ENCODE data around the gene PFN3. TPM values are rescaled to one million over a fixed set of nuclear protein-coding genes. Genes with fewer than 3 reads are reported as not detected.

The PFN3 gene
- polyA plus RNA-seq, 1 donor (not counting 4 experiments of a cell fraction or from before 2014, with no cell fraction given), result not detected

DNA sequence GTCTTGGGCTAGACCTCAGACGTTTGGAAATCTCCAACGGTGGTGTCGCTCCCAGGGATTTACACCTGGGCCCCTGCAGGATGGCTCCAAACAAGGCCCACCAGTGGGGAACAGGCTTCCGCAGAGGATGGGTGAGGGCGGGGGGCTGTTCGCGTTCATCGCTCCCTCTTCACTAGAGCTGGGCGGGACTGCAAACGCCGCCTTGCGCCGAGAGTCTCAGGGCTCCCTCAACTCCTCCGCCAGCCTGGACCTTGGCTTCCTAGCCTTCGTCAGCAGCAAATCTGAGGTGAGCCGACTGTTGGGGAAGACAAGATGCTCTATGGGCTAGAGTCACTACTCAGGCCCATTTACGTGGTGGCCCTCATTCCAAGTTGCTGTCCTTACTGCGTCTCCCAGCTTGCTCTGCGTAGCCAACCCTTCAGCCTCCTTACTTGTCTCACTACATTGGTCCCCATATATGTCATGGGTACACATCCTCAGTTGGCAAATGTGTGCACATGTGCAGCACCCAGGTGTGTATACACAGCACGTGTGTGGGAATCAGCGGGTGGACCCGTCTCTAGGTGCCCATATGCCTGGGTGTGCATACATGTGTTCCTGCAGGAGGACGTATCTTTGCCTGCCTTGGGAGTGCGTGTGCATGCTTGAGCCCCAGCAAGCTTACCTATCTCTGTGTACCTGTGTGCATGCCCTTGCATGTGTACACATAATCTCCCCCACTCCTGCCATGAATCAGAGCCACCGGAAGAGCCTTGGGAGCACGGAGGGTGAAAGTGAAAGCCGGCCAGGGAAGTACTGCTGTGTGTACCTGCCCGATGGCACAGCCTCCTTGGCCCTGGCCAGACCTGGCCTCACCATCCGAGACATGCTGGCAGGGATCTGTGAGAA lies 32.2 kb downstream of the PFN3 start:
- H3K9me3 ChIP-seq (ENCODE audit: control insufficient read depth, low read depth, low read length), result no peaks in the 10 kb centered on the region
- FAIRE-seq (peak; percentile 91), DNase-seq (ENCODE audit: low read depth, low spot score) (no peak)
- no peaks in the 10 kb centered on the region for H3K9me1 ChIP-seq (ENCODE audit: control insufficient read depth, extremely low read depth, insufficient read depth, low read length)
- H3K27me3 ChIP-seq (ENCODE audit: control insufficient read depth, extremely low read depth, insufficient read depth, low read length), result no peaks in the 10 kb centered on the region
- H2AFZ ChIP-seq (ENCODE audit: control insufficient read depth, low read length), result peak overlapping the region; percentile 37
- H3K4me1 ChIP-seq (ENCODE audit: control insufficient read depth, extremely low read depth, insufficient read depth, low read length), result peaks cover 47% of the 10 kb centered on the region
- no peaks in the 10 kb centered on the region for H4K20me1 ChIP-seq (ENCODE audit: control insufficient read depth, extremely low read depth, insufficient read depth, low read length)
- peaks cover 0 to 19% of the 10 kb centered on the region in 2 experiments for H3K36me3 ChIP-seq (ENCODE audit: control insufficient read depth in 2 of 2, extremely low read depth in 1 of 2, insufficient read depth in 2 of 2, low read length in 2 of 2)
- TF ChIP-seq, protein P1, sequence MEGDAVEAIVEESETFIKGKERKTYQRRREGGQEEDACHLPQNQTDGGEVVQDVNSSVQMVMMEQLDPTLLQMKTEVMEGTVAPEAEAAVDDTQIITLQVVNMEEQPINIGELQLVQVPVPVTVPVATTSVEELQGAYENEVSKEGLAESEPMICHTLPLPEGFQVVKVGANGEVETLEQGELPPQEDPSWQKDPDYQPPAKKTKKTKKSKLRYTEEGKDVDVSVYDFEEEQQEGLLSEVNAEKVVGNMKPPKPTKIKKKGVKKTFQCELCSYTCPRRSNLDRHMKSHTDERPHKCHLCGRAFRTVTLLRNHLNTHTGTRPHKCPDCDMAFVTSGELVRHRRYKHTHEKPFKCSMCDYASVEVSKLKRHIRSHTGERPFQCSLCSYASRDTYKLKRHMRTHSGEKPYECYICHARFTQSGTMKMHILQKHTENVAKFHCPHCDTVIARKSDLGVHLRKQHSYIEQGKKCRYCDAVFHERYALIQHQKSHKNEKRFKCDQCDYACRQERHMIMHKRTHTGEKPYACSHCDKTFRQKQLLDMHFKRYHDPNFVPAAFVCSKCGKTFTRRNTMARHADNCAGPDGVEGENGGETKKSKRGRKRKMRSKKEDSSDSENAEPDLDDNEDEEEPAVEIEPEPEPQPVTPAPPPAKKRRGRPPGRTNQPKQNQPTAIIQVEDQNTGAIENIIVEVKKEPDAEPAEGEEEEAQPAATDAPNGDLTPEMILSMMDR (optimal IDR thresholded peaks at IDR 0.05 in 1 of 3, IDR thresholded peaks at IDR 0.05 in 1 of 3, conservative IDR thresholded peaks at IDR 0.05 in 1 of 3; ENCODE audit: extremely low read depth in 1 of 3, insufficient read depth in 2 of 3, low read length in 3 of 3), result no peak
- no peak for TF ChIP-seq EZH2 (IDR thresholded peaks at IDR 0.05; ENCODE audit: low read length)
- H3K4me2 ChIP-seq (ENCODE audit: control insufficient read depth, extremely low read depth, insufficient read depth, low read depth, low read length), result peak overlapping the region; percentile 63
- H3K9ac ChIP-seq (ENCODE audit: control insufficient read depth, extremely low read depth, insufficient read depth, low read length), result peak overlapping the region; percentile 31
- H3K79me2 ChIP-seq (ENCODE audit: control insufficient read depth, insufficient read depth, low read length), result no peaks in the 10 kb centered on the region
- H3K4me3 ChIP-seq (ENCODE audit: control insufficient read depth in 2 of 3, extremely low read depth in 1 of 3, insufficient read depth in 2 of 3, low read depth in 1 of 3, low read length in 3 of 3), result peak overlapping the region in 1 of 3 experiments; percentile 20
- H3K27ac ChIP-seq (ENCODE audit: control insufficient read depth, insufficient read depth, low read length), result peak overlapping the region; percentile 46
- dilution Hi-C loops (cut with MboI; ENCODE audit: extremely low pct_ligation_motif_present, low sequenced_read_pairs), result no loop called here

DNA sequence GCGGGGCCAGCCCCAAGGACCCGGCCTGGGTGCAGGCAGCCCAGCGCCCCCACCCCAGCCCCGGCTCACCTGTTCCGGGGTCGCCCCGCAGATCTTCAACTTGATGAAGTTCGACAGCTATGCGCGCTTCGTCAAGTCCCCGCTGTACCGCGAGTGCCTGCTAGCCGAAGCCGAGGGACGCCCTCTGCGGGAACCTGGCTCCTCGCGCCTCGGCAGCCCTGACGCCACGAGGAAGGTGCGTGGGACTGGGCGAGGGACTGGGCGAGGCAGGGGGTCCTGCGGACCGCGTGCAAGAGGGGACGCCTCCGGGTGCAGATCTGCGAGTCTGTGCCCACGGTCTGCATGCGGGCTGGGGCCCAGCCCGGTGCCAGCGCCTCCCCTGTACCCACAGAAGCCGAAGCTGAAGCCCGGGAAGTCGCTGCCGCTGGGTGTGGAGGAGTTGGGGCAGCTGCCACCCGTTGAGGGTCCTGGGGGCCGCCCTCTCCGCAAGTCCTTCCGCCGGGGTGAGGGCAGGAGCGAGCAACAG lies 33.1 kb downstream of the PFN3 start:
- H3K4me3 ChIP-seq (ENCODE audit: control insufficient read depth in 2 of 3, extremely low read depth in 1 of 3, insufficient read depth in 2 of 3, low read depth in 1 of 3, low read length in 3 of 3), result peak overlapping the region in 1 of 3 experiments; percentile 34

More for the DNA sequence above, 33.1 kb downstream of the PFN3 start:
- no peak for FAIRE-seq
- peaks cover 50% of the 10 kb centered on the region for H3K4me1 ChIP-seq (ENCODE audit: control insufficient read depth, extremely low read depth, insufficient read depth, low read length)
- H3K9me1 ChIP-seq (ENCODE audit: control insufficient read depth, extremely low read depth, insufficient read depth, low read length), result no peaks in the 10 kb centered on the region
- DNase-seq (ENCODE audit: low read depth, low spot score), result no peak
- peak overlapping the region; percentile 19 for H2AFZ ChIP-seq (ENCODE audit: control insufficient read depth, low read length)
- peak overlapping the region; percentile 41 for H3K4me2 ChIP-seq (ENCODE audit: control insufficient read depth, extremely low read depth, insufficient read depth, low read depth, low read length)
- no peaks in the 10 kb centered on the region for H4K20me1 ChIP-seq (ENCODE audit: control insufficient read depth, extremely low read depth, insufficient read depth, low read length)
- no peaks in the 10 kb centered on the region for H3K27me3 ChIP-seq (ENCODE audit: control insufficient read depth, extremely low read depth, insufficient read depth, low read length)
- peaks cover 0 to 19% of the 10 kb centered on the region in 2 experiments for H3K36me3 ChIP-seq (ENCODE audit: control insufficient read depth in 2 of 2, extremely low read depth in 1 of 2, insufficient read depth in 2 of 2, low read length in 2 of 2)
- no peaks in the 10 kb centered on the region for H3K79me2 ChIP-seq (ENCODE audit: control insufficient read depth, insufficient read depth, low read length)
- dilution Hi-C loops (cut with MboI; ENCODE audit: extremely low pct_ligation_motif_present, low sequenced_read_pairs), result no loop called here
- H3K27ac ChIP-seq (ENCODE audit: control insufficient read depth, insufficient read depth, low read length), result no peak overlapping the region
- H3K9me3 ChIP-seq (ENCODE audit: control insufficient read depth, low read depth, low read length), result no peaks in the 10 kb centered on the region
- H3K9ac ChIP-seq (ENCODE audit: control insufficient read depth, extremely low read depth, insufficient read depth, low read length), result no peak overlapping the region
- no peak for TF ChIP-seq EZH2 (IDR thresholded peaks at IDR 0.05; ENCODE audit: low read length)
- TF ChIP-seq, protein P1 (optimal IDR thresholded peaks at IDR 0.05 in 1 of 3, IDR thresholded peaks at IDR 0.05 in 1 of 3, conservative IDR thresholded peaks at IDR 0.05 in 1 of 3; ENCODE audit: extremely low read depth in 1 of 3, insufficient read depth in 2 of 3, low read length in 3 of 3), result no peak

Measured in keratinocyte (primary cell).